IPS-18a (cell line): ENCODE results near the gene SYNDIG1.

Experiments used
- H3K27ac ChIP-seq: one replicate; pipeline ENCODE4 v1.5.1; 2013; ENCODE audit warnings: low read length
- H3K27me3 ChIP-seq: one replicate; pipeline ENCODE4 v1.6.1; 2013; ENCODE audit warnings: mild to moderate bottlenecking, low read length; ENCODE audit not compliant: control insufficient read depth, insufficient read depth
- H3K36me3 ChIP-seq: one replicate; pipeline ENCODE4 v1.6.1; 2013; ENCODE audit warnings: low read depth, low read length; ENCODE audit not compliant: control insufficient read depth
- H3K4me1 ChIP-seq: one replicate; pipeline ENCODE4 v1.6.1; 2013; ENCODE audit warnings: low read depth, low read length; ENCODE audit not compliant: control insufficient read depth
- H3K4me3 ChIP-seq: one replicate; pipeline ENCODE4 v1.5.1; 2013; ENCODE audit warnings: low read length
- H3K9ac ChIP-seq: one replicate; pipeline ENCODE4 v1.6.1; 2013; ENCODE audit warnings: mild to moderate bottlenecking, low read length, moderate library complexity
- H3K9me3 ChIP-seq: one replicate; pipeline ENCODE4 v1.6.1; 2013; ENCODE audit warnings: low read depth, low read length; ENCODE audit not compliant: control insufficient read depth

Gene SYNDIG1

GRCh38 chr20:24437196-24438082 is 32.0 kb upstream of the SYNDIG1 start:
- Histone ChIP-seq H3K9ac (no peak overlapping the region), H3K4me3 (no peak overlapping the region), H3K27me3 (no peaks in the 10 kb centered on the region), H3K36me3 (no peaks in the 10 kb centered on the region), H3K27ac (no peak overlapping the region), H3K9me3 (no peaks in the 10 kb centered on the region), H3K4me1 (peaks cover 9% of the 10 kb centered on the region)

DNA sequence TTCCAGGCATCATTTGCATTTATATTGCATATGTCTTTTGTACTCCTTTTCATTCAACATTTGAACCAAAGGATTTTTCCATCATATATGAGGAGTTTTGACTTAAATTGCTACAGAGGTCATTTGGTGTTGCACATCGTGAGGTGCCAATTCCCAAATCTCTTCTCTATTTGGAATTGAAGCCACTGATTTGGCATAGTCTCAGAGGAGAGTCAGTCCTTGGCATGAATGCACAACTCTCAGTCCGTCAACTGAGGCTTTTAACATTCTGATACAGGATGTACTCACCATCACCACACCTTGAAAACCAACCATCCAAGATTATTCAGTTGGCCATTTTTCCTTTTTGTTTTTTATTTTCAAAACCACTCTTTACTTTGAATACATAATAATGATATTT is 31.1 kb upstream of the SYNDIG1 start:
- H3K9me3 ChIP-seq: no peaks in the 10 kb centered on the region
- peaks cover 14% of the 10 kb centered on the region for H3K4me1 ChIP-seq
- H3K36me3 ChIP-seq: no peaks in the 10 kb centered on the region
- H3K4me3 ChIP-seq: no peak overlapping the region
- no peak overlapping the region for H3K9ac ChIP-seq
- H3K27ac ChIP-seq: no peak overlapping the region
- H3K27me3 ChIP-seq: no peaks in the 10 kb centered on the region

- no peaks in the 10 kb centered on the region for H3K9me3 ChIP-seq
- H3K27ac ChIP-seq: no peak overlapping the region
- no peak overlapping the region for H3K4me3 ChIP-seq
- H3K36me3 ChIP-seq: no peaks in the 10 kb centered on the region
- H3K27me3 ChIP-seq: no peaks in the 10 kb centered on the region
- no peak overlapping the region for H3K9ac ChIP-seq
- H3K4me1 ChIP-seq: peaks cover 30% of the 10 kb centered on the region
Observed at GRCh38 chr20:24439737-24440387, 29.6 kb upstream of the SYNDIG1 start.

- H3K4me3 ChIP-seq: no peak overlapping the region
- H3K27me3 ChIP-seq: no peaks in the 10 kb centered on the region
Observed at GRCh38 chr20:24441661-24442060, 27.8 kb upstream of the SYNDIG1 start.

DNA sequence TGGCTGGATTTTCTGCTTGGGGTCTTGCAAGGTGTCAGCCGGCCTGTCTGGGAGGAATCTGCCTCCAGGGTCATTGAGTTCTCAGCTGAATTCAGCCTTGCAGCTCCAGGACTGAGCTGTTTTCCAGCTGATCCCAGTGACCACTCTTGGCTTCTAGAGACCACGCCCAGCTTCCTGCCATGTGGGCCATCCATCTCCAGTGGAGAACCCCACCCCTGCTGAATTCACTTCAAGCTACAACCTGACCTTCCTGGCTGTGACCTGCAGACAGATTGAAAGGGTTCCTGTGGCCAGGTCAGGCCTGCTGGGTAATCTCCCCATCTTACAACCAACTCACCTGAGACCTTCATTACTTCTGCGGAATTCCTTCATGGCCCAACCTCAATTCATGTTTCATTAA is 26.5 kb upstream of the SYNDIG1 start:
- Histone ChIP-seq H3K9me3 (no peaks in the 10 kb centered on the region), H3K27me3 (no peaks in the 10 kb centered on the region), H3K27ac (no peak overlapping the region), H3K4me1 (peaks cover 43% of the 10 kb centered on the region), H3K9ac (no peak overlapping the region), H3K36me3 (no peaks in the 10 kb centered on the region), H3K4me3 (no peak overlapping the region)

More at GRCh38 chr20:24441661-24442060, 27.8 kb upstream of the SYNDIG1 start:
- H3K4me1 ChIP-seq: peaks cover 43% of the 10 kb centered on the region
- no peaks in the 10 kb centered on the region for H3K36me3 ChIP-seq
- no peak overlapping the region for H3K9ac ChIP-seq
- H3K27ac ChIP-seq: no peak overlapping the region
- H3K9me3 ChIP-seq: no peaks in the 10 kb centered on the region

DNA sequence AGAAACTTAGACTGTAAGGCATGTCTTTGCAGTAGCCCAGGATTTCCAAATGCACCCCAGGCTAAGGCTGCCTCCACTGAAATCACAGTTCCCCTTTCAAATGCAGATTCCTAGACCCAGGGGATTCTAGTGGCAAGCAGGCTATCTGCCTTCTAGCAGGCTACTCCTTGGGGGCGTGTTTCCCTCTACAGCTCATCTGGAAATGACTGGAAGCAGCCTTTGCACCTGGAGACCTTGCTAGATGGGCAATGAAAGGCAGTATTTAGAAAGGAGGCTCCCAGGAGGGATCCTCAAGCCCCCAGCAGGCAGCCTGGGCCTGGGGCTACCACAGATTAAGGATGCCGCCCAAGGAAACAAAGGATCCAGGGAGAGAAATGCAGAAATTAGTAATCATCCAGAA is 26.0 kb upstream of the SYNDIG1 start:
- Histone ChIP-seq H3K27me3 (no peaks in the 10 kb centered on the region), H3K4me3 (no peak overlapping the region), H3K9ac (no peak overlapping the region), H3K36me3 (no peaks in the 10 kb centered on the region), H3K4me1 (peaks cover 43% of the 10 kb centered on the region), H3K27ac (no peak overlapping the region), H3K9me3 (no peaks in the 10 kb centered on the region)

DNA sequence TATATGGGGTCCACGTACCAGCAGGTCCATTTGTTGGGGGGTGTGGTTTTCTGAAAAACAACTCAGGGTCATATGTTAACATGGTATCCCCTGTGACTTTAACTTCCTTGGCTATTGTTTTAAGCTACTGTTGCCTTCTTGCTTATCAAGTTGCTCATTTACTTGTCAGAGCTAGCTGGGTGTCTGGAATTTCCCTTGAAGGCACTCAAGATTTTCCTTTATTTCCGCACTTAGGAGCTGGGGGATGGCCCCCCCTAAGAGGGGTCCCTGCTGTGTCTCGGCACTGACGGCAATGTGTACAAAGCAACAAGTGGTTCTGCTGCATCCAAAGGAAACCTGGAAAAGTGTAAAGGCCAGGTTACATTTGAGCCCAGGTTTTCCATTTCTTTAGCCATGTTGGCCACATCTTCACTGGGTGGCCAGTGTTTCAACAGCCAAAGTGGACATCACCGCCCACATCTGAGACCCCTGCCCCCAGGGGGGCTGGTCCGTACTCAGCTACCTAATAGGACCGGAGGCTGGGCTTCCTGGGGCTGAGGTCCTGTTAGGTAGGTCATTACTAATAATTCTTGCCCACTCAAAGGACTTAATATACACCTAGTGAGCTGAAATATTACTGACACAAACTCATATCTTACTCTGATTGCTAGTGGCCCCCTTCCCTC is 24.8 kb upstream of the SYNDIG1 start:
- peaks cover 43% of the 10 kb centered on the region for H3K4me1 ChIP-seq
- no peaks in the 10 kb centered on the region for H3K36me3 ChIP-seq
- no peaks in the 10 kb centered on the region for H3K27me3 ChIP-seq

GRCh38 chr20:24445510-24446170 is 23.8 kb upstream of the SYNDIG1 start:
- Histone ChIP-seq H3K36me3 (no peaks in the 10 kb centered on the region), H3K4me1 (peaks cover 43% of the 10 kb centered on the region), H3K9ac (no peak overlapping the region), H3K27ac (no peak overlapping the region), H3K9me3 (no peaks in the 10 kb centered on the region), H3K4me3 (no peak overlapping the region), H3K27me3 (no peaks in the 10 kb centered on the region)

More for the DNA sequence above, 24.8 kb upstream of the SYNDIG1 start:
- Histone ChIP-seq H3K4me3 (no peak overlapping the region), H3K9ac (no peak overlapping the region), H3K9me3 (no peaks in the 10 kb centered on the region), H3K27ac (no peak overlapping the region)

DNA sequence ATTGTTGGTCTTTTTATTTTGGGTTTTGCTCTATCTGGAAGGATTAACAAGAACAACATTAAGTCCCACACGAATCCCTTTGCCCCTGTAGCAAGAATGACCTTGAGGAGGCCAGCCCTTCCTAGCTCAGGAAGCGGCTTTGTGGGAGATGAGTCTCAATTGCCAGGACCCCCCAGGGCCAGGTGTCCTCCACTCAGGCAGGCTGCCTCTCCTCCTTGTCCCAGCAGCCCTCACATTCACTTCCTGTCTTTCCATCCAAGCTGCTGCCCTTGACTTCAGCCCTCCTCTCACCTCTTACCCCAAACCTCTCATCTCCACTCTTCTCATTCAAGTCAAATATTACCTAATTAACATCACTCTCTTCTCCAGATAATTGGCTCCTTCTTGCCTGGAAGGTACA is 22.6 kb upstream of the SYNDIG1 start:
- Histone ChIP-seq H3K27ac (no peak overlapping the region), H3K9ac (no peak overlapping the region), H3K4me3 (no peak overlapping the region), H3K36me3 (no peaks in the 10 kb centered on the region), H3K27me3 (no peaks in the 10 kb centered on the region), H3K9me3 (no peaks in the 10 kb centered on the region), H3K4me1 (peaks cover 43% of the 10 kb centered on the region)

DNA sequence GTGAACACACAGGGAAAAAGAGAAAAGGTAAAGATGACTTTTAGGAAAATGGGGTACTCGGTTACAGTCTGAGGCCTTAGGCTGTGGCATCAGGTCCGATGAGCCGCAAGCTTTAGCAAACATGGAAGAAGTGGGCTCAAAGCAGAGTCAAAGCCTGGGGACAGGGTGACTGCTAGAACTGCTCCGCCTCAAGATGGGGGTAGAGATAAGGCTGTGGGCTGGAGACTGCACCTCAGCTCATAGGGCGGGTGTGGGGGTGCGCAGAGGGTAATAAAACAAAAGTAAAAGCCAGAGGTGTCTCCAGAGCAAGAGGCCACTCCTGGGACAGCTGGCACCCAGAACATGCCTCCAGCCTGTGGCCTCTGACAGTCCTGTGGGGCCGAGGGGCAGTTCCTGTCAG is 21.3 kb upstream of the SYNDIG1 start:
- H3K4me3 ChIP-seq: no peak overlapping the region
- H3K36me3 ChIP-seq: no peaks in the 10 kb centered on the region
- H3K4me1 ChIP-seq: peaks cover 30% of the 10 kb centered on the region
- no peak overlapping the region for H3K27ac ChIP-seq
- no peaks in the 10 kb centered on the region for H3K9me3 ChIP-seq
- H3K27me3 ChIP-seq: no peaks in the 10 kb centered on the region
- no peak overlapping the region for H3K9ac ChIP-seq

DNA sequence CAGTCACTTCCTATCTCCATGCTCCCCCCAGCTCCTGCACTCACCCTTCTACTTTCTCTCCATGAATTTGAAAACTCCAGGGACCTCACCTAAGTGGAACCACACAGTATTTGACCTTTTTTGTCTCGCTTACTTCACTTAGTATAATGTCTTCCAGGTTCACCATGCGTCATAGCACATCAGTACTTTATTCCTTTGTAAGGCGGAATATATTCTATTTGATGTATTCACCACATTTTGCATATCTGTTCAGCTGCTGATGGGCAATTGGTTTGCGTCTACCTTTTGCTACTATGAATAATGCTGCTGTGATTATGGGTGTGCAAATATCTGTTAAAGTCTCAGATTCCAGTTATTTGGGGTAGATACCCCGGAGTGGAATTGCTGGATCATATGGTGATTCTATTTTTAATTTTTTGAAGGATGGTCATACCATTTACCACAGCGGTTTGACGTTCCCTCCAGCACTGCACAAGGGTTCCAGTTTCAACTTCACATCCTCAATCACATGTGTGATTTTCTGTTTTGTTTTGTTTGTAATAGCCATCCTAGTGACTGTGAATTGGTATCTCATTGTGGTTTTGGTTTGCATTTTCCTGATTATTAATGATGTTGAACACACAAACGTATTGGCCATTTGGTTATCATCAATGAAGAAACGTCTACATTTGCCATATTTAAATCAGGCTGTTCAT is 20.3 kb upstream of the SYNDIG1 start:
- no peaks in the 10 kb centered on the region for H3K27me3 ChIP-seq

More for the DNA sequence above, 20.3 kb upstream of the SYNDIG1 start:
- peaks cover 20% of the 10 kb centered on the region for H3K4me1 ChIP-seq
- H3K9me3 ChIP-seq: no peaks in the 10 kb centered on the region
- no peak overlapping the region for H3K4me3 ChIP-seq
- no peaks in the 10 kb centered on the region for H3K36me3 ChIP-seq
- no peak overlapping the region for H3K27ac ChIP-seq
- no peak overlapping the region for H3K9ac ChIP-seq
